CD14-positive monocyte (primary cell): ENCODE measurements around the gene NUAK1. TPM values are rescaled to one million over a fixed set of nuclear protein-coding genes. Genes with fewer than 3 reads are reported as not detected.

Experiments
- DNase-seq, 3 donors: peaks; one replicate each; pipeline ENCODE4 v3.0.0-alpha.2; 2011 to 2022
- H2AFZ ChIP-seq: 2 replicates; pipeline ENCODE4 v1.6.0; 2012; ENCODE audit warnings: mild to moderate bottlenecking, low read depth, low read length, inconsistent platforms; ENCODE audit not compliant: insufficient read depth, poor library complexity, severe bottlenecking
- H3K27ac ChIP-seq, 2 donors: 1 replicate in 1 of 2; 2 replicates in 1 of 2; pipeline ENCODE4 v1.5.1; 2012 to 2013; ENCODE audit warnings: low read length in 2 of 2, control low read depth in 1 of 2, inconsistent platforms in 1 of 2, low read depth in 1 of 2, mild to moderate bottlenecking in 1 of 2
- H3K27me3 ChIP-seq, 2 donors: one replicate each; pipeline versions ENCODE4 v1.6.0 to v1.6.1; 2011 to 2013; ENCODE audit warnings: low read length in 2 of 2; ENCODE audit not compliant: control insufficient read depth in 2 of 2, insufficient read depth in 2 of 2
- H3K36me3 ChIP-seq, 2 donors: replicated peaks in 1 of 2; 1 replicate in 1 of 2; 2 replicates in 1 of 2; pipeline versions ENCODE4 v1.5.1 to v1.6.1; 2012 to 2013; ENCODE audit warnings: low read length in 2 of 2, control low read depth in 1 of 2, inconsistent platforms in 1 of 2, mild to moderate bottlenecking in 1 of 2; ENCODE audit not compliant: insufficient read depth in 2 of 2, control insufficient read depth in 1 of 2
- H3K4me1 ChIP-seq, 2 donors: 1 replicate in 1 of 2; 2 replicates in 1 of 2; pipeline versions ENCODE4 v1.5.1 to v1.6.1; 2012 to 2013; ENCODE audit warnings: low read length in 2 of 2, control low read depth in 1 of 2, inconsistent platforms in 1 of 2, mild to moderate bottlenecking in 1 of 2, moderate library complexity in 1 of 2; ENCODE audit not compliant: insufficient read depth in 2 of 2, control insufficient read depth in 1 of 2
- H3K4me2 ChIP-seq: replicated peaks from 2 replicates; pipeline ENCODE3; 2012; ENCODE audit warnings: low read length, moderate library complexity, mild to moderate bottlenecking; ENCODE audit not compliant: poor library complexity, severe bottlenecking; ENCODE audit errors: extremely low read depth
- H3K4me3 ChIP-seq, 3 experiments: fragments of 200-600 bp in 1 of 3; sonication (generic) in 1 of 3; replicated peaks in 1 of 3; 1 replicate in 2 of 3; 2 replicates in 1 of 3; pipeline ENCODE4 v1.5.1; 2011 to 2013; ENCODE audit warnings: low read length in 3 of 3, mild to moderate bottlenecking in 3 of 3, control low read depth in 2 of 3, low read depth in 2 of 3, inconsistent platforms in 1 of 3, moderate library complexity in 1 of 3
- H3K79me2 ChIP-seq: 2 replicates; pipeline ENCODE4 v1.6.0; 2012; ENCODE audit warnings: mild to moderate bottlenecking, control low read depth, inconsistent platforms, low read length, moderate library complexity; ENCODE audit not compliant: insufficient read depth
- H3K9ac ChIP-seq: 2 replicates; pipeline ENCODE4 v1.6.0; 2017; ENCODE audit warnings: low read length, mild to moderate bottlenecking; ENCODE audit not compliant: insufficient read depth, poor library complexity, severe bottlenecking
- H3K9me3 ChIP-seq, 2 donors: replicated peaks in 1 of 2; 1 replicate in 1 of 2; 2 replicates in 1 of 2; pipeline versions ENCODE4 v1.5.1 to v1.6.1; 2012 to 2013; ENCODE audit warnings: low read length in 2 of 2, control low read depth in 1 of 2; ENCODE audit not compliant: control insufficient read depth in 1 of 2, insufficient read depth in 1 of 2
- H4K20me1 ChIP-seq: 2 replicates; pipeline ENCODE4 v1.6.0; 2012; ENCODE audit warnings: mild to moderate bottlenecking, low read length, control low read depth, moderate library complexity; ENCODE audit not compliant: insufficient read depth
- H3K27ac Mint-ChIP-seq, 7 donors: one replicate each; pipeline ENCODE4 v1.8.0; 2020; ENCODE audit warnings: mild to moderate bottlenecking in 7 of 7, mixed read lengths in 7 of 7, moderate library complexity in 6 of 7, inconsistent platforms in 2 of 7
- H3K27me3 Mint-ChIP-seq, 3 donors: one replicate each; pipeline ENCODE4 v1.8.0; 2021 to 2022; ENCODE audit warnings: low read depth in 3 of 3, mild to moderate bottlenecking in 3 of 3, mixed read lengths in 3 of 3, moderate library complexity in 3 of 3, inconsistent platforms in 1 of 3
- H3K36me3 Mint-ChIP-seq, 2 donors: one replicate each; pipeline ENCODE4 v1.8.0; 2020; ENCODE audit warnings: mixed read lengths in 2 of 2, inconsistent platforms in 1 of 2, mild to moderate bottlenecking in 1 of 2
- H3K4me1 Mint-ChIP-seq: one replicate; pipeline ENCODE4 v1.8.0; 2020; ENCODE audit warnings: mild to moderate bottlenecking, mixed read lengths
- H3K4me3 Mint-ChIP-seq, 2 donors: one replicate each; pipeline ENCODE4 v1.8.0; 2020; ENCODE audit warnings: mild to moderate bottlenecking in 2 of 2, mixed read lengths in 2 of 2, moderate library complexity in 1 of 2
- H3K9me3 Mint-ChIP-seq, 7 donors: one replicate each; pipeline ENCODE4 v1.8.0; 2020 to 2022; ENCODE audit warnings: mixed read lengths in 7 of 7, mild to moderate bottlenecking in 6 of 7, moderate library complexity in 6 of 7, inconsistent platforms in 2 of 7
- WGBS: methylation state at CpG from one replicate; pipeline ENCODE4 v1.1.5; 2013; ENCODE audit warnings: missing lambda C conversion rate; ENCODE audit not compliant: insufficient coverage; 5-methylcytosine and 5-hydroxymethylcytosine counted together
- intact Hi-C, 2 donors: fragments of 100-400 bp; cut with micrococcal nuclease; formaldehyde crosslinking; loops; one replicate each; pipeline versions ENCODE4 v1.15.0 to v1.15.1; 2023
- polyA plus RNA-seq, 3 donors: library from polyadenylated mRNA; depleted of rRNA in 1 of 3; unstranded in 2 of 3; stranded (reverse) in 1 of 3; fragments of 300-500 nt in 2 of 3; fragments of >200 nt in 1 of 3; fragmentation: Illumina TruSeq in 2 of 3; gene quantifications; 1 replicate in 2 of 3; 2 replicates in 1 of 3; pipeline ENCODE4 v1.2.3, GENCODE V29; 2012 to 2021
- TF ChIP-seq, protein P1 (sequence below): fragments of 200-600 bp; IDR thresholded peaks from one replicate; pipeline ENCODE4 v1.8.0; 2022; ENCODE audit warnings: antibody characterized with exemption, mild to moderate bottlenecking

Gene NUAK1
- polyA plus RNA-seq, 3 donors, result not detected

DNA sequence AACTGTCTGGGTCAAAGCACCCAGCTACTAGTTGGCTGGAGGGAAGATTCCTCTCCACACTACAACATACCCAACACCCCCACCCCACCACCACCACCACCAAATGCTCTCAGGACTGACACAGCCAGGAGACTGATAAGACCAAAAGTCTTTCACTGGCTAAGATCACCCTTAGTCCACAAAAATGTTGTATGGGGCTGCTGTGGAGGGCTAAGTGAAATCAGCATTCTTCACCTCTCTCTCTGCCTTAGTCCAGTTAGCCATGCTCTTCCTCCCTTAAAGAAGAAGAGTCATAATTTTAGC, 106.2 kb downstream of the NUAK1 start:
- TF ChIP-seq, protein P1, sequence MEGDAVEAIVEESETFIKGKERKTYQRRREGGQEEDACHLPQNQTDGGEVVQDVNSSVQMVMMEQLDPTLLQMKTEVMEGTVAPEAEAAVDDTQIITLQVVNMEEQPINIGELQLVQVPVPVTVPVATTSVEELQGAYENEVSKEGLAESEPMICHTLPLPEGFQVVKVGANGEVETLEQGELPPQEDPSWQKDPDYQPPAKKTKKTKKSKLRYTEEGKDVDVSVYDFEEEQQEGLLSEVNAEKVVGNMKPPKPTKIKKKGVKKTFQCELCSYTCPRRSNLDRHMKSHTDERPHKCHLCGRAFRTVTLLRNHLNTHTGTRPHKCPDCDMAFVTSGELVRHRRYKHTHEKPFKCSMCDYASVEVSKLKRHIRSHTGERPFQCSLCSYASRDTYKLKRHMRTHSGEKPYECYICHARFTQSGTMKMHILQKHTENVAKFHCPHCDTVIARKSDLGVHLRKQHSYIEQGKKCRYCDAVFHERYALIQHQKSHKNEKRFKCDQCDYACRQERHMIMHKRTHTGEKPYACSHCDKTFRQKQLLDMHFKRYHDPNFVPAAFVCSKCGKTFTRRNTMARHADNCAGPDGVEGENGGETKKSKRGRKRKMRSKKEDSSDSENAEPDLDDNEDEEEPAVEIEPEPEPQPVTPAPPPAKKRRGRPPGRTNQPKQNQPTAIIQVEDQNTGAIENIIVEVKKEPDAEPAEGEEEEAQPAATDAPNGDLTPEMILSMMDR, result no peak
- Histone ChIP-seq H2AFZ (no peak overlapping the region), H3K79me2 (no peaks in the 10 kb centered on the region), H3K4me1 (no peaks in the 10 kb centered on the region), H3K4me2 (no peak overlapping the region), H3K27ac (no peak overlapping the region), H4K20me1 (no peaks in the 10 kb centered on the region), H3K4me3 (no peak overlapping the region), H3K27me3 (no peaks in the 10 kb centered on the region), H3K9me3 (no peaks in the 10 kb centered on the region), H3K9ac (no peak overlapping the region), H3K36me3 (no peaks in the 10 kb centered on the region)
- Mint-ChIP-seq H3K27ac (no peak overlapping the region), H3K9me3 (peaks cover 0 to 3% (median 0%) of the 10 kb centered on the region in 7 donors), H3K27me3 (peaks cover 4 to 5% (median 5%) of the 10 kb centered on the region in 3 donors), H3K4me3 (no peak overlapping the region), H3K36me3 (no peaks in the 10 kb centered on the region), H3K4me1 (no peaks in the 10 kb centered on the region)
- no peak for DNase-seq
- intact Hi-C loops, result no loop called here

DNA sequence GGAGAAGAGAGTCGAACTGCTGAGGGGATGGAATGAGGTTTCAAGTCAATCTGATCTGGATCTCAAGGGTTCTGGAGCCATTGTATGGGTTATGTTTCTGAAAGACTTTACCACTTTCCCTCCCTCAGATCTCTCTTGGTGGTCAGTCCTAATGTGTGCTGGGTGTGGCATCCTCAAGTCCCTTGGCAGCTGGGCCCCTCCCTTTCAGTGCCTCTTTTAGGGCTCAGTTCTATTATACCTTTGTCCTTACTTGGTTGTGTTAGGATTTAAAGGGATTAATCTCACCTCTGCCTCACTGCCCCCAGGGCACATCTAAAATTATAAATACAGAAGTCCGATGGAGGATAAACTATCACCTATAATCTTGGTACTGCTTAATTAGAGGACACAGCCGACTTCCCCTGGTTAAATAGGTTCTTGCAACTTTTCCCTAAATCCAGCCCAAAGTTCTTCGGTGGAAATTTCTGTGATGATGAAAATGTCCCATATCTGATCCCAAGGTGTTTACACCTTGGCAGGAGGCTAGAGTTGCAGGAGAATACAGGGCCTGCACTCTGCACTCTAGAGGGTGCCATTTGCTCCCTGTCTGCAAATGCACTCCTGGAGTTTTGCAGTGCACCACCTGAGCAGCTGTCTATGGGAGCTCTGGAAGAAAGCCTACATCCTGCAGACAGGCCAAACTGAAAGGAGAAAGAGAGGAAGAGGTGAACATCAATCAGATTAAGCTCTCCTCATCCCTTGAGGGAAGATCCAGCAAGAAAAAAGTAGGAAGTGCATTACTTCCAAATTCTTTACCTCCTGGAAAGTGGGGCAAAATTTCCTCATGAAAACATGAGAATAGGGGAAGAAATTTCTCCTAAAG, 106.8 kb downstream of the NUAK1 start:
- Mint-ChIP-seq H3K9me3 (peaks cover 0 to 3% (median 0%) of the 10 kb centered on the region in 7 donors), H3K36me3 (no peaks in the 10 kb centered on the region), H3K27me3 (peaks cover 4 to 8% (median 5%) of the 10 kb centered on the region in 3 donors), H3K4me3 (no peak overlapping the region), H3K27ac (peak overlapping the region in 1 of 7 donors; percentile 64), H3K4me1 (no peaks in the 10 kb centered on the region)
- Histone ChIP-seq H4K20me1 (no peaks in the 10 kb centered on the region), H2AFZ (no peak overlapping the region), H3K4me3 (no peak overlapping the region), H3K27me3 (no peaks in the 10 kb centered on the region), H3K79me2 (no peaks in the 10 kb centered on the region), H3K9ac (no peak overlapping the region), H3K36me3 (no peaks in the 10 kb centered on the region), H3K9me3 (no peaks in the 10 kb centered on the region), H3K4me1 (no peaks in the 10 kb centered on the region), H3K4me2 (no peak overlapping the region), H3K27ac (no peak overlapping the region)
- intact Hi-C loops, result no loop called here
- DNase-seq, result no peak
- WGBS, result no CpG with 5 or more reads among the region's 4 CpGs
- TF ChIP-seq, protein P1, result no peak
